ENCODE measurements around the gene FNDC5.
A peak's percentile ranks its signal among the peaks of the same experiment; 100 is the strongest.

Gene FNDC5

GRCh38 chr1:32863881-32864245, 6.8 kb downstream of the FNDC5 start:
- no peak for DNase-seq

GRCh38 chr1:32863218-32863880, 7.4 kb downstream of the FNDC5 start:
- DNase-seq = no peak

DNA sequence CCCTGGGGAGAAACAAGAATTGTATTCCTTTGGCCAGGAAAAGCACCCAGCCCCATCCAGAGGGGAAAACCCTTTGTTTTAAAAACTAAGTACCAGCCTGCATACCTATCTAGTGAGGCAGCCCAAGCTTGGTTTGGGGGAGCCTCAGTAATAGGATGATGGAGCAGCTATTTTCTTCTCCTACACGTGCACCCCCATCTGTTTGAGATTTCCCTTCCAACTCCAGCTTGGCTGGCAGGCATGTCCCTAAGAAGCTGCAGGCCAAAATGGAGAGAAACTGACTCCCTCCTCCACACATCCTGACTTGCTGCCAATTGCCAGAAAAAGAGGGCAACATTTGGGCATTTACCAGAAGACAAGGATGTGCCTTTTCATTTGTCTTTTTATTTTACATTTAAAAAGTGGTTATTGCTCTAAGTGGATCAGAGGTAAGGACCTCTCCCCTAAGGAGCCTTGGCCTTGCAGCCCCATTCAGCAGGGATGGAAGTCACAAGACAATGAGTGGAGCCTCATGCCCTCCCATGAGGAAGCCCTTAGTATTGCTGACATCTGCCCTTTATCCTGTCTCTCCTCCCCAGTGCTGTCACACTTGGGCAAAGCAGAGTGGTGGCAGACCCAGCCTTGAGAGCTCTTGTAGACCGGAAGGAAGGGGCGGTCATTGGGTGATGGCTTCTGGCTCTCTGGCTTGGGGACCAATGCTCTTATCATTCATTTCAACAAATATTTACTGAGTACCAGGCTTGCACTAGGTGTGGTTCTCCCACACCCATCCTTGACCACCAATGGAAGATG, 8.6 kb downstream of the FNDC5 start:
- DNase-seq = no peak

DNA sequence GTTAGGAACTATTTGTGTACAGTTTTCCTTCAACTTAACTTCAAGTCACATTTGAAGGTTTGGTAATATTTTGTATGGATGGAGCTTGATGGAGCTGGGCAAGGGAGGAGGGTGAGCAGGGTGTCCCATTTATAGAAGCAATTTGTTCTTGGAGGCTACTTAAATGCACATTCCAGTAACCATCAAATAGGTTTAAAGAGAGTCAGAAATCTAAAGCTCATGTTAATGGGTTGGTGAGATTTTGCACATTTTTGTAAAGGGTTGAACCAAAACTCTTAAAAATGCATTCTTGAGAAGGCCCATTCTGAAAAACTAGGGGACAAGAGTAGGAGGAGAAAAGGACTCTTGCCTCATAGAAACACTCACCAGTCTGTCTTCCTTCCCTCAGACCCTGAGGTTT, 10.1 kb downstream of the FNDC5 start:
- DNase-seq = no peak

DNA sequence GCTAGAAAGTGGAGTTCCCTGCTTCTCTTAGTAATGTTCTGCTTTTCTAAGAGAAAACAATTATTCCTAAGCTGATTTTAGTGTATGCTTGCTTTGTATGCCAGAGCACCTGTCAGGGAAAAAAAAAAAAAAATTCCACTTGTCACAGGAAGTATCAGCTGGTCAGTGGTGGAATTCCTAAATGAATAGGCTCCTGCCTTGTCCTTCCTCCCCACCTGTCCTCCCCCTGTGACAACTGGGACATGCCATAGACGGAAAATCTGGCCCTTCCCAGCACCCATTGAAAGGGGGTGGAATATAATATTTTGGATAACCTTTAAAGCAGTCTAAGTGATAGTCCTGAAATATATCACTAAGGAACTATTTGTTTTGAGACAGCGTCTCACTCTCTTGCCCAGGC, 10.8 kb downstream of the FNDC5 start:
- no peak for DNase-seq

DNA sequence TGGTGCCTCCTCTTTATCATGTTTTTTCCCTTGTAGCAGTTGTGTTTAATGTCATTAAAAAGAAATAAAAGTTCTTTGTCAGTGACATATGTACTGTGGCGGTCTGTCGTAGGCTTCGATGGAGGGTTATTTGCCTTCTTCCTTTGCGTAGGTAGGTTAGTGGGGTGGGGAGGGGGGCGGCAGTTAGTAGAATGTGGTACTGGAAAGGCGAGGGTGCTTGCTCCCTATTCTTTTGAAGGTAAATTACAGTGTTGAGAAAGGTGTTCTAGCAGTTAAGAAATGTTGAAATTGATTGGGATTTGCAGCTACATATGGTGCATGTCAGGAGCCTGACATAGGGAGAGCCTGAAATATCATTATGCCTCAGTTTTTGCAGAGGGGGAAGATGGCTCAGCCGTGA, 11.9 kb downstream of the FNDC5 start:
- no peak for DNase-seq

GRCh38 chr1:32858136-32858535, 12.6 kb downstream of the FNDC5 start:
- DNase-seq = no peak

DNA sequence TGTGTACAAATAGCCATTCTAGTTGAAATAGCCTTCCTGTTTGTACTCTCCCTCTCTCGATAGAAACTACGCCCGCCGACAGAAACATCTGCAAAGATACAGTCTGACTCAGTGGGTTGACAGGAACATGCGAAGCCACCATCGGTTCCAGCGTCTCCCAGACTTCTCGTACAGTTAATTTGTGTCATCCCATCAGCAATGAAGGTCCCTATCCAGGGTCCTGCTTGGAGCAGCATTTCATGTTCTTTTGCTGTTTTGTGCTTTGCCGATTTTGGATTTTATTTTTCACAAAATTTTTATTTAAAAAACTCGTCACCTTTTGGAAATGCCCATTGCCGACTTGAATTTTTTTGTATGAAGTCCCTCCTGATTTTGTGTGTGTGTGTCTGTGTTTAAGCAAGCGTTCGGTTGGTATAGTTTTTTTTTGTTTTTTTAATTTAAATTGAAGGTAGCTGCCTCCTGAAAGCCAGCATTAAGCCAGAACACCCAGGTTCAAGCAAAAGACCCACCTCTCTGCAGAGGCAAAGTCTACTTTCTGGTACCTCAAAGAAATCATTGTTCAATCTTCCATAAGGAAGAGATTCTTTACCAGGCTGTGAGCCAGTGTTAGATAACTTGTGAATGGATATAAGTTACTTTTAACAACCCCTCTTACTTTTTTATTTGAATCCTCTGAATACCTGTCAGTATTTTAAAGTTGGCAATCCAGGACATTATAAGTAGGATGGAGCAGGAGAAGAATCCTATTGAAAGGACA, 14.7 kb downstream of the FNDC5 start:
- DNase-seq = no peak

DNA sequence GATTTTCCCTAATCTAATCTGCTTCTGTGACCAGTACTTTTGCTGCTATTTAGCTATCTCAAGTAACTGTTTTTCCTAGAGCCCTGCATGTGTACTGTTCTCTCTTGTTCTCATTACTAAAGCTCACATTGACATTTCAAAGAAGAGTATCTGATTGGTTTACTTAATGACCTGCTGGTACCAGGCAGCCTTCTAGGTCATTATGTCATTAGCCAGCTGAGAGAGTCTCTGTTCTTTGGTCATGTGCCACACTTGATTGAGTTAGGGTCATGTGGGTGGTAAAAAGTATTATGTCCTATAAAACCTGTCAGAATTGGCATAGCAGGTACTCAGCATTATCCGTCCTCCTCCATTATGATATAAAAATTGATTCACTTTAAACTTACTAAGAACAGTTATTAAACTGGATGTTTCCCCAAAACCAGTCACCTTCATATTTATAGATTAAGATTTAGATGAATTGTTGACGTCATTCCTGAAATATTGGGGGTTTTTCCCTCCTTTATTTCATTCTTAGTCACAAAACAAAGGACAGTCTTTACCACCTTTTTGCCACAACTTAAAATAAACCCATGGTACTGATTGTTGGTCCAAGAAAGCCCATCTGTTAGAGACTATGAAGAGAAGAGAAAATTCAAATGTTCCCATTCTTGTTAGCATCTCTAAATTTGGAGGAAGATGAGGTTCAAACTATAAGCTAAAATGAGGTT, 22.2 kb downstream of the FNDC5 start:
- DNase-seq = no peak

DNA sequence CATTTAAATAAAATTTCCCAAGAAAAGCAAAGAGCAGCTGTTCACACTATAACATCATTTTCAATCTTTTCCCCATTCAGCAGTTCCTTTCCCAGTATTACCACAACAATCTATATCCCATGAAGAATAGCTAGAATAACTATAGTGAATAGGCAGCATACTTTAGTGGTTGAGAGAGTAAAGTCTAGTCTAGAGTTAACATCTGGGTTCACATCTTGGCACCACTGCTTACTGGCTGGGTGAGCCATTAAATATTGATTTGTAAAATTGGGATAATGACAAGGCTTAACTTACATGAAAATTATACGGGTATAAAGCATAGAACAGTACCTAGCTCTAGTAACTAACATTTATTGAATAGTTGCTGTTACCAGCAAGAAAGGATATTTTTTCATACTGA, 38.8 kb downstream of the FNDC5 start:
- no peak for DNase-seq

DNA sequence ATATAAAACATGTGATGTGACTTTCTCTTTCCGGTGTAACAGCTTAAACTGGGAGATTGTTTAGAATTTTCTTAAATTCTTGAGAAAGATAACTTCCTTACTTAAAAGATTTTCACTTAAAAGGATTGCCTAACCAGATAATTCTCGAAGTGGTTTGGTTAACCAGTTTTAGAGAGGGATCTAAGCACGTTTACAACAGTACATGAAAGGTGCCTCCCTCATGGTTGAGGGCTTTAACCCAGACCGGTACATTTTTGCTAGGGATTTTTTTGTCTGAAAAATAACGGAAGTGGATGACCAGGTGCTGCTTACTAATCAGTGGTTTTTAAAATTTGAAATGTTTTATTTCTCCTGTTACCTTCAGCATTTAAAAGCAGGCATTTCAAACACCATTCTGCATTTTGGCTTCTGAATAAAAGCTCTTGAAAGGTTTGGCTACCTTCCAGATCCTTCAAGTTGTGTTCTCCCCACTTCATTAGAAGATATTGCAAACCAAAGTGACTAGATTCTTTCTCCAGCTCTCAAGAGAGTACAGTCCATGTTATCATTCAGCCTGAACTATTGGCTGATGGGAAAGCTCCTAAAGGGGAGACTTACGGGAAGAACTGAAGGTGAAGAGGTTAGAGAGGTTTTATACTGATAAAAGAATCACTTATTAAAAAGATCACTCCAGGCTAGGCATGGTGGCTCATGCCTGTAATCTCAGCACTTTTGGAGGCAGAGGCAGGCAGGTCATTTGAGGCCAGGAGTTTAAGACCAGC, 40.4 kb downstream of the FNDC5 start:
- no peak for DNase-seq

GRCh38 chr1:32828341-32828740, 42.4 kb downstream of the FNDC5 start:
- DNase-seq = no peak

DNA sequence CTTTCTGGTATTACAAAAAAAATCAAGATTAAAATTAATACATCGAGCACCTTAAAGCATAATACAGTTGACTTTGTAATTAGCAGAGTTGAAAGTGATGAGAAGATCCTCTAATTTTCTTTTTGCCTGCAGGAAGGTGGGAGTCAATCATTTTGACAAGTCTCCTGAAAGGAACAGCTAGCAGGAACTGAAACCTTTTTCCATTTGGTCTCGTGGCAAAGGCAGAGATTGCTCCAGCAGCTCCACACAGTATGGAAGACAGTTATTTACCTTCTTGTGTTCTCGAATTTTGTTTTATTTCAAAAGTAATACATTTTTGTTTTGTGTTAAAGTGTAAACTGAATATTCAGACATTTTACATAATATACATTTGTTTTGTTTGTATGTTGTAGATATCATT, 45.5 kb downstream of the FNDC5 start:
- DNase-seq = no peak

GRCh38 chr1:32818804-32819541, 51.7 kb downstream of the FNDC5 start:
- DNase-seq = no peak

- DNase-seq = no peak
Measured at GRCh38 chr1:32817815-32818786, 52.6 kb downstream of the FNDC5 start.

GRCh38 chr1:32817159-32817814, 53.4 kb downstream of the FNDC5 start, which contains the start of the genes S100PBP and YARS1:
Gene S100PBP, plus strand, starts transcription at chr1:32817653. Its CDS starts 8,447 bp downstream, at chr1:32826100.
Gene YARS1, minus strand, starts transcription at chr1:32817358. Its CDS starts 114 bp downstream, at chr1:32817244.
- peak; percentile 100 for DNase-seq

DNA sequence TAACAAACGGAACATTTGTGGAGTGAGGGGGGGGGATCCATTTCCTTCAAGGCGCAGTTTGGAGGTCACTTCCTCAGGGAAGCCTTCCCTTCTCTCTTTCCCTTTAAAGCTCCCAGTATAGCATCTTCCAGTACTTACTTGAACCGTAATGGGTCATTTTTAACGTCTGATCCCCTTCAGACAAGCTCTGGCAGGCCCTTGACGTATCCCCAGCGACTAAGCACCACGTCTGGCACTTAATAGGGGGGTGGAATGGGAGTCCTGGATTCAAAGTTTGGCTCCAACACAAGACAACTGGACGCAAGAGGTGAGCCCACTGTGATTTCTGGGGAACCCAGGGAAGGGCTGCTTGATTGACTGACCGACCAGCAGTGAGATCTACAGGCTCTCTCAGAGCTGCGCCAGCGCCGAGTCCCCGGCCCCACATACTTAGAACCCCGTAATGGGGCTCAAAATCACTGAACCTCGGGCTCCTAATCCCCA, 54.0 kb downstream of the FNDC5 start:
- no peak for DNase-seq

DNA sequence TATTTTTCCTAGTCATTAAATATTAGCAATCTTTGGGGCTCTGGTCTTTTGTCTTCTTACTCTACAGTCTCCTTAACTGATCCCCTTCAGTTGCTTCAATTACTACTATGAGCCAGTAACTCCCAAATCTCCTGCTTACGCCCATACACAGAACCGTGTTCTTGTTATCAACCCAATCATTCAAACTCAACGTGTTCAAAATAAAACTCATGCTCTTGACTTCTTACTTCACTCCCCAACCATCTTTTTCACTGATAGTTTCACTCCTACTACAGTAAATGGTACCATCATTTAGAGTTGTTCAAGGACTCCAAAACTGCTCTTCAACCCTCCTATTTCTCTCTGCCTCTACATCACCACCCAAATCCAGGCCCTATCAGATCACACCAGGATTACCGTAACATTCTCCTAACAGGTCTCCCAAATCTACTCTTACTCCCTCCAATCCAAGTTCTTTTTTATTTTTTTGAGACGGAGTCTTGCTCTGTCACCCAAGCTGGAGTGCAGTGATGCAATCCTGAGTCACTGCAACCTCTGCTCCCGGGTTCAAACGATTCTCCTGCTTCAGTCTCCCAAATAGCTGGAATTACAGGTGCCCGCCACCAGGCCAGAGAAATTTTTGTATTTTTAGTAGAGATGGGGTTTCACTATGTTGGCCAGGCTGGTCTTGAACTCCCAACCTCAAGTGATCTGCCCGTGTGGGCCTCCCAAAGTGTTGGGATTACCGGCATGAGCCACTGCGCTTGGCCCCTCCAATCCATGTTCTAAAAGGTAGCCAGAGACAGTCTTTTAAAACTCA, 56.6 kb downstream of the FNDC5 start:
- no peak for DNase-seq

Data from activated CD4-positive, CD25-positive, alpha-beta regulatory T cell treated with anti-CD3 and anti-CD28 coated beads, Interleukin-2, amount 50 U/mL, for 72 hours (primary cell).